Endothelial cell of umbilical vein (primary cell): Measurements from ENCODE around the gene SYNE1. TPM values are rescaled to one million over a fixed set of nuclear protein-coding genes. Genes with fewer than 3 reads are reported as not detected.

Experiments used
- BruUV-seq: library from RNA; stranded (reverse); fragments of 400-500 nt; replicated peaks from 2 replicates; lab custom pipeline; 2021; lab: Mats Ljungman, UMichigan
- CTCF ChIA-PET: fragments of 300-600, 350-600 bp; sonication (Branson Sonifier 250); formaldehyde crosslinking; loops from one replicate; lab custom pipeline; 2021; ENCODE audit warnings: antibody characterized with exemption, inconsistent platforms; lab: Charles Lee
- POLR2A ChIA-PET: fragments of 300-600, 350-600 bp; sonication (Branson Sonifier 250); formaldehyde crosslinking; loops from one replicate; lab custom pipeline; 2021; ENCODE audit warnings: antibody characterized with exemption, inconsistent platforms; lab: Charles Lee
- DNase-seq: peaks from one replicate; pipeline ENCODE4 v3.0.0-alpha.2; 2011; ENCODE audit warnings: low read depth, low spot score
- FAIRE-seq: peaks from 2 replicates; lab custom pipeline; 2011; peaks lifted over from hg19 to GRCh38; lab: Jason Lieb, UNC
- H2AFZ ChIP-seq: 2 replicates; pipeline ENCODE4 v1.6.0; 2012; ENCODE audit warnings: low read depth, low read length, control low read depth, inconsistent platforms
- H3K27ac ChIP-seq: 2 replicates; pipeline ENCODE4 v1.5.1; 2011; ENCODE audit warnings: low read depth, mild to moderate bottlenecking, control low read depth, low read length, moderate library complexity; ENCODE audit not compliant: insufficient read depth
- H3K27me3 ChIP-seq, 2 experiments: 2 replicates each; pipeline versions ENCODE4 v1.6.0 to v1.6.1; 2011; ENCODE audit warnings: low read length in 2 of 2, mixed read lengths in 1 of 2; ENCODE audit not compliant: control insufficient read depth in 2 of 2, insufficient read depth in 2 of 2
- H3K36me3 ChIP-seq, 2 experiments: 2 replicates in 1 of 2; 3 replicates in 1 of 2; pipeline ENCODE4 v1.5.1; 2011; ENCODE audit warnings: low read length in 2 of 2, mild to moderate bottlenecking in 1 of 2, moderate library complexity in 1 of 2; ENCODE audit not compliant: control insufficient read depth in 2 of 2, insufficient read depth in 2 of 2; ENCODE audit errors: extremely low read depth in 1 of 2
- H3K4me1 ChIP-seq: 3 replicates; pipeline ENCODE4 v1.5.1; 2011; ENCODE audit warnings: mild to moderate bottlenecking, low read length; ENCODE audit not compliant: control insufficient read depth, insufficient read depth; ENCODE audit errors: extremely low read depth
- H3K4me2 ChIP-seq: 2 replicates; pipeline ENCODE4 v1.6.1; 2011; ENCODE audit warnings: low read length, control low read depth, mixed read lengths; ENCODE audit not compliant: insufficient read depth
- H3K4me3 ChIP-seq, 3 experiments: fragments of 200-600 bp in 1 of 3; sonication (generic), shearing (Covaris generic) in 1 of 3; replicated peaks in 1 of 3; 2 replicates each; pipeline ENCODE4 v1.5.1; 2011 to 2016; ENCODE audit warnings: control low read depth in 3 of 3, low read length in 3 of 3, mild to moderate bottlenecking in 2 of 3, inconsistent platforms in 1 of 3, low read depth in 1 of 3, moderate library complexity in 1 of 3; ENCODE audit not compliant: insufficient read depth in 1 of 3
- H3K79me2 ChIP-seq: 2 replicates; pipeline ENCODE4 v1.6.0; 2012; ENCODE audit warnings: low read length, inconsistent platforms; ENCODE audit not compliant: control insufficient read depth, insufficient read depth
- H3K9ac ChIP-seq: replicated peaks from 2 replicates; pipeline ENCODE3; 2011; ENCODE audit warnings: low read length, control low read depth; ENCODE audit not compliant: insufficient read depth; ENCODE audit errors: extremely low read depth
- H3K9me1 ChIP-seq: replicated peaks from 3 replicates; pipeline ENCODE4 v1.6.0; 2011; ENCODE audit warnings: mild to moderate bottlenecking, low read length; ENCODE audit not compliant: control insufficient read depth, insufficient read depth; ENCODE audit errors: extremely low read depth
- H3K9me3 ChIP-seq: replicated peaks from 2 replicates; pipeline ENCODE4 v1.5.1; 2012; ENCODE audit warnings: low read length, inconsistent platforms; ENCODE audit not compliant: control insufficient read depth, insufficient read depth
- H4K20me1 ChIP-seq: replicated peaks from 2 replicates; pipeline ENCODE3; 2011; ENCODE audit warnings: mild to moderate bottlenecking, low read length; ENCODE audit not compliant: control insufficient read depth, insufficient read depth; ENCODE audit errors: extremely low read depth
- CTCF ChIP-seq, 2 donors: IDR thresholded peaks; 1 replicate in 1 of 2; 2 replicates in 1 of 2; pipeline ENCODE4 v1.5.1; 2011; ENCODE audit warnings: low read length in 2 of 2, mild to moderate bottlenecking in 2 of 2, moderate library complexity in 2 of 2, control low read depth in 1 of 2, inconsistent platforms in 1 of 2, low read depth in 1 of 2; ENCODE audit not compliant: insufficient read depth in 1 of 2; ENCODE audit errors: extremely low read depth in 1 of 2
- EZH2 ChIP-seq: IDR thresholded peaks from 2 replicates; pipeline ENCODE4 v1.6.1; 2012; ENCODE audit warnings: borderline replicate concordance, low read depth, mild to moderate bottlenecking, moderate library complexity, low read length, inconsistent platforms; ENCODE audit not compliant: severe bottlenecking
- FOS ChIP-seq: IDR thresholded peaks from 2 replicates; pipeline ENCODE4 v1.6.1; 2011; ENCODE audit warnings: mild to moderate bottlenecking, low read length, moderate library complexity, borderline replicate concordance; ENCODE audit not compliant: insufficient read depth
- GATA2 ChIP-seq: IDR thresholded peaks from 2 replicates; pipeline ENCODE4 v1.7.0; 2011; ENCODE audit warnings: low read depth, mild to moderate bottlenecking, moderate library complexity, mixed read lengths, low read length; ENCODE audit not compliant: insufficient read length, insufficient read depth
- JUN ChIP-seq: IDR thresholded peaks from 2 replicates; pipeline ENCODE4 v1.6.1; 2011; ENCODE audit warnings: borderline replicate concordance, low read depth; ENCODE audit not compliant: insufficient read length, insufficient read depth
- MAX ChIP-seq: IDR thresholded peaks from 2 replicates; pipeline ENCODE4 v1.6.1; 2011; ENCODE audit not compliant: insufficient read depth, insufficient read length
- MYC ChIP-seq: IDR thresholded peaks from one replicate; pipeline ENCODE4 v1.6.1; 2011; ENCODE audit warnings: mild to moderate bottlenecking, low read depth, low read length
- POLR2A ChIP-seq: IDR thresholded peaks from 2 replicates; pipeline ENCODE4 v1.6.1; 2012; ENCODE audit warnings: low read depth, mild to moderate bottlenecking, control low read depth, low read length
- POLR2AphosphoS5 ChIP-seq: IDR thresholded peaks from 2 replicates; pipeline ENCODE4 v1.6.1; 2012; ENCODE audit warnings: low read depth, mild to moderate bottlenecking, control low read depth, low read length, moderate library complexity; ENCODE audit not compliant: insufficient read depth
- dilution Hi-C: fragments of 300-500 bp; cut with MboI; formaldehyde crosslinking; loops from one replicate; pipeline ENCODE4 v1.15.0; 2019; ENCODE audit warnings: low sequenced_read_pairs; ENCODE audit not compliant: extremely low pct_ligation_motif_present
- intact Hi-C: fragments of 100-400 bp; cut with micrococcal nuclease; formaldehyde crosslinking; loops from one replicate; pipeline ENCODE4 v1.10.0; 2022
- polyA plus RNA-seq, 4 experiments: library from polyadenylated mRNA; depleted of rRNA in 3 of 4; stranded (reverse) in 3 of 4; unstranded in 1 of 4; fragments of >200 nt; gene quantifications; 2 replicates each; pipeline versions ENCODE4 v1.2.1 to v1.2.3, GENCODE V29; 2011 to 2012; ENCODE audit warnings: missing spikeins in 1 of 4
- total RNA-seq: library from RNA; stranded (reverse); gene quantifications from 2 replicates; pipeline ENCODE4 v1.2.3, GENCODE V29; 2021

The SYNE1 gene
- total and polyA plus RNA-seq, 2 donors (not counting 3 experiments of a cell fraction or from before 2014, with no cell fraction given) = 26.5 to 52.3 TPM

GRCh38 chr6:152085451-152085921 lies 551.7 kb downstream of the SYNE1 start:
- dilution Hi-C loops (no loop called here), intact Hi-C loops (no loop called here)
- Histone ChIP-seq H3K36me3 (no peaks in the 10 kb centered on the region), H3K27ac (no peak overlapping the region), H3K27me3 (no peaks in the 10 kb centered on the region), H3K4me3 (no peak overlapping the region), H3K9ac (no peak overlapping the region), H3K9me1 (no peaks in the 10 kb centered on the region), H3K4me1 (peaks cover 14% of the 10 kb centered on the region), H2AFZ (no peak overlapping the region), H4K20me1 (no peaks in the 10 kb centered on the region), H3K9me3 (no peaks in the 10 kb centered on the region), H3K79me2 (no peaks in the 10 kb centered on the region), H3K4me2 (peak overlapping the region; percentile 19)
- no peak for TF ChIP-seq MAX
- peak; percentile 44 for TF ChIP-seq POLR2AphosphoS5
- peak; percentile 91 for TF ChIP-seq FOS
- TF ChIP-seq CTCF (IDR thresholded peaks at IDR 0.05; ENCODE audit: extremely low read depth in 1 of 2, insufficient read depth in 1 of 2, low read depth in 1 of 2, low read length in 2 of 2) = no peak
- TF ChIP-seq MYC = no peak
- TF ChIP-seq EZH2 = no peak
- no peak for TF ChIP-seq POLR2A
- peak; percentile 27 for TF ChIP-seq JUN
- TF ChIP-seq GATA2 = peak; percentile 93
- peak; percentile 59 for DNase-seq
- POLR2A ChIA-PET = interaction anchor here (1.0 kb wide), 1 partner anchor 320 kb away, joined by 3 read pairs; no protein-coding TSS in a partner anchor
- FAIRE-seq = peak; percentile 72
- CTCF ChIA-PET = interaction anchor here (1.1 to 1.6 kb wide), 2 partner anchors 39 to 320 kb away, joined by 4 to 10 read pairs; no protein-coding TSS in a partner anchor
- BruUV-seq = no TSS peak
